GM20000 (cell line): ENCODE data around the gene CELSR1.

Source experiments
- DNase-seq: peaks from one replicate; pipeline ENCODE4 v3.0.0; 2012; ENCODE audit warnings: low spot score
- CTCF ChIP-seq: IDR thresholded peaks from 2 replicates; pipeline ENCODE4 v1.5.1; 2012; ENCODE audit warnings: mild to moderate bottlenecking, control low read depth; ENCODE audit errors: extremely low read depth, missing control alignments

The CELSR1 gene

DNA sequence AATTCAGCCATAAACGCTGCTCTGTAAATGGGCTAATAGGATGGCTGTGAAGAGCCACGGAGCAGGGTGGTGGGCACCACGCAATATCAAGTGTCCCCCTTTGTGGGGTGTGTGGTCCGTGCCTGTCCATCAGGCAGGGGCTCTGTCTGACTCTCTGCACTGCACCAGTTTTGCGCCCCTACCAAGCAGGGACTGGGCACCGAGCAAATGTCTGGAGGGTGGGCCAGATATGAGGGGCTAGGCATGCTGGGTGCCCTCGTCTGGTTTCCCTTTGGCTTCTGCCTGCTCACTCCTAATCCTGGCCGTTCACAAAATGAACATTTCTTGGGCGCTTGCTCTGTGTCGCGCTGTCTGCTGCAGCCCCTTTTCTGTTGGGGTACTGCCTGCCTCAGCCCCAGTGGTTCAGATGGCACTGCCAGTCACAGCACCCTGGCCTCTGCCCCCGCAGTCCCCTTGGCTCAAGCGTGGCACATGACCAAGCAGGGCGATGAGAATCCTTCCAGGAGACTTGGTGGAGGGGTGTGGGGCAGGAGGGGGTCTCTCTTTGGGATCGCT, 37.1 kb upstream of the CELSR1 start:
- no peak for DNase-seq
- TF ChIP-seq CTCF = no peak

- no peak for DNase-seq
- no peak for TF ChIP-seq CTCF
Measured at GRCh38 chr22:46573781-46574437, 36.5 kb upstream of the CELSR1 start.

- TF ChIP-seq CTCF = no peak
Measured at GRCh38 chr22:46572911-46573780, 35.7 kb upstream of the CELSR1 start.

DNA sequence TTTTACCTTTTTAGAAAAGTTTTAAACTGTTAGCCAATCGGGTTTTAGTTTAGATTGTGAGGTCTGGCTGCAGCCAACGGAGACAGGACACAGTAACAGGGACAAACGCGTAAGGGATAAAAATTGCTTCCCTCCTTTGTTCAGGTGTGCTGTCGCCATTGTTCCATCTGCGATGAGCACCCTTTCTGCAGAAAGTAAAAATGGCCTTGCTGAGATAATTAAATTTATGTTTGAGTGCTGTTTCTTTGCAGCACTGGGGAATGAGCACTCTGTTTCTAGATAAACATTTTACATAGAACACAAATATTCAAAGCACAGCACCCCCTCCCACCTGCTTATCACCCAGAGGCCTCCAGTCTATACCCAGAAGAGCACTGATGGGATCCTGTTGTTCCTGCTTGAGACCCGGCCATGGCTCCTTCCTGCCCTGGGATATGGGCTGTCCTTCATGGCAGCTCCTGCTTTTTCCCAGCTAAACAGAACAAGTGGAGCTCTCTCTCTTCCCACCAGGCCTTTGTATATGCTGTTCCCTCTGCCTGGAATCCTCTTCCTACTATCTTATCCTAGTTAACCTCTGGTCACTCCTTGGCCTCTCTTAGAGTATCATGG, 34.3 kb upstream of the CELSR1 start:
- no peak for TF ChIP-seq CTCF
- DNase-seq = no peak

More at GRCh38 chr22:46572911-46573780, 35.7 kb upstream of the CELSR1 start:
- DNase-seq = no peak

- DNase-seq = no peak
Measured at GRCh38 chr22:46569848-46570695, 32.7 kb upstream of the CELSR1 start.

More at GRCh38 chr22:46569848-46570695, 32.7 kb upstream of the CELSR1 start:
- no peak for TF ChIP-seq CTCF
